Panc1 (cell line): ENCODE results near the gene LETMD1.

Experiments
- CTCF ChIP-seq: fragments of 450-650 bp; IDR thresholded peaks from 2 replicates; pipeline ENCODE4 v1.5.1; 2017; ENCODE audit warnings: mild to moderate bottlenecking
- POLR2AphosphoS5 ChIP-seq: IDR thresholded peaks from 2 replicates; pipeline ENCODE4 v1.6.1; 2012; ENCODE audit warnings: mild to moderate bottlenecking, low read depth, low read length, moderate library complexity
- SIN3A ChIP-seq: IDR thresholded peaks from 2 replicates; pipeline ENCODE4 v1.6.1; 2012; ENCODE audit warnings: low read depth, mild to moderate bottlenecking, low read length, moderate library complexity, borderline replicate concordance; ENCODE audit not compliant: insufficient read depth
- TCF7L2 ChIP-seq: IDR thresholded peaks from 2 replicates; pipeline ENCODE4 v1.6.1; 2011; ENCODE audit warnings: mild to moderate bottlenecking, low read depth, low read length, inconsistent platforms
- TF ChIP-seq, protein P1 (sequence below), 2 experiments: IDR thresholded peaks; 2 replicates each; pipeline ENCODE4 v1.6.1; 2011 to 2012; ENCODE audit warnings: low read depth in 2 of 2, control low read depth in 1 of 2, low read length in 1 of 2, mild to moderate bottlenecking in 1 of 2, moderate library complexity in 1 of 2; ENCODE audit not compliant: insufficient read depth in 1 of 2

DNA sequence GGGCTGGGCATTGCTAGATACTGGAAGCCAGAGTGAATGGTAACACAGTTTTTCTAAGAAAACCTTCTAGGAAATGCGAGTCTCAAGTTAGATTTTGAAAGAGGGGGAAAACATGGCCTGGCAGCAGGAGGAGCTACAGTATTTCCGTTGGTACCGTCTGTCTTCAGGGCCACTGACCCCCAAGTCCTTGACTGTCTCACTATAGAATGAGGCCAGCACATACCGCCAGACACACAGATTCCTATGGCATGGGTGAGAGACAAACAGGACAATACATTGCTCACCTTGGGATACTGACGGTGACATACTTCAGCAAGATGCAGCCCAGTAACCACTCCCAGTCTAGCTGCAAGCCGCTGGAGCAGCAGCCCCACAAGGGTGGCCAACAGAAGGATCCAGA, 43.6 kb upstream of the LETMD1 start:
- TF ChIP-seq CTCF = no peak
- TF ChIP-seq SIN3A = no peak
- no peak for TF ChIP-seq POLR2AphosphoS5
- no peak for TF ChIP-seq TCF7L2
- TF ChIP-seq, protein P1, sequence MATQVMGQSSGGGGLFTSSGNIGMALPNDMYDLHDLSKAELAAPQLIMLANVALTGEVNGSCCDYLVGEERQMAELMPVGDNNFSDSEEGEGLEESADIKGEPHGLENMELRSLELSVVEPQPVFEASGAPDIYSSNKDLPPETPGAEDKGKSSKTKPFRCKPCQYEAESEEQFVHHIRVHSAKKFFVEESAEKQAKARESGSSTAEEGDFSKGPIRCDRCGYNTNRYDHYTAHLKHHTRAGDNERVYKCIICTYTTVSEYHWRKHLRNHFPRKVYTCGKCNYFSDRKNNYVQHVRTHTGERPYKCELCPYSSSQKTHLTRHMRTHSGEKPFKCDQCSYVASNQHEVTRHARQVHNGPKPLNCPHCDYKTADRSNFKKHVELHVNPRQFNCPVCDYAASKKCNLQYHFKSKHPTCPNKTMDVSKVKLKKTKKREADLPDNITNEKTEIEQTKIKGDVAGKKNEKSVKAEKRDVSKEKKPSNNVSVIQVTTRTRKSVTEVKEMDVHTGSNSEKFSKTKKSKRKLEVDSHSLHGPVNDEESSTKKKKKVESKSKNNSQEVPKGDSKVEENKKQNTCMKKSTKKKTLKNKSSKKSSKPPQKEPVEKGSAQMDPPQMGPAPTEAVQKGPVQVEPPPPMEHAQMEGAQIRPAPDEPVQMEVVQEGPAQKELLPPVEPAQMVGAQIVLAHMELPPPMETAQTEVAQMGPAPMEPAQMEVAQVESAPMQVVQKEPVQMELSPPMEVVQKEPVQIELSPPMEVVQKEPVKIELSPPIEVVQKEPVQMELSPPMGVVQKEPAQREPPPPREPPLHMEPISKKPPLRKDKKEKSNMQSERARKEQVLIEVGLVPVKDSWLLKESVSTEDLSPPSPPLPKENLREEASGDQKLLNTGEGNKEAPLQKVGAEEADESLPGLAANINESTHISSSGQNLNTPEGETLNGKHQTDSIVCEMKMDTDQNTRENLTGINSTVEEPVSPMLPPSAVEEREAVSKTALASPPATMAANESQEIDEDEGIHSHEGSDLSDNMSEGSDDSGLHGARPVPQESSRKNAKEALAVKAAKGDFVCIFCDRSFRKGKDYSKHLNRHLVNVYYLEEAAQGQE (IDR thresholded peaks at IDR 0.05; ENCODE audit: insufficient read depth in 1 of 2, low read depth in 2 of 2, low read length in 1 of 2) = no peak
